GM10847 (cell line): ENCODE data around the gene APC.

Experiments
- POLR2A ChIP-seq: IDR thresholded peaks from 2 replicates; pipeline ENCODE4 v1.6.1; 2011; ENCODE audit not compliant: insufficient read length; ENCODE audit errors: extremely low read depth

Gene APC

DNA sequence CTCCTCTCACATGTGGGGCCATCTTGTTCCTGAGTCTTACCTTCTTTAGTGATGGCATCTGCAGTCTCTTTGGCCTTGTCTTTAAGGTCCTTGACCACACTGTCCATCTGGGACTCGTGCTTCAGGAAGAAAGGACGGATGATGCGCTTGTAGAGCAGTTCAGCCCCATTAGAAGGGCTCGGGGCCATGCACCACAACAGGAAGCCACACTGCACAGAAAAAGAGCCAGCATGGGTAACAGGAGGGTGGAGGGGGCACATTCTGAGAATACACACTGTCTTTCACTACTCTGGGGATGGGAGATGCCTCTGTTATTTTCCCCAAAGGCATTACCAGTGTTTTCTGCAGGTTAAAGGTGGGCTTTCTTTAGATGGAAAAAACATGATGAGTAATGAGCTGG is 149.3 kb downstream of the APC start:
- TF ChIP-seq POLR2A, result no peak

DNA sequence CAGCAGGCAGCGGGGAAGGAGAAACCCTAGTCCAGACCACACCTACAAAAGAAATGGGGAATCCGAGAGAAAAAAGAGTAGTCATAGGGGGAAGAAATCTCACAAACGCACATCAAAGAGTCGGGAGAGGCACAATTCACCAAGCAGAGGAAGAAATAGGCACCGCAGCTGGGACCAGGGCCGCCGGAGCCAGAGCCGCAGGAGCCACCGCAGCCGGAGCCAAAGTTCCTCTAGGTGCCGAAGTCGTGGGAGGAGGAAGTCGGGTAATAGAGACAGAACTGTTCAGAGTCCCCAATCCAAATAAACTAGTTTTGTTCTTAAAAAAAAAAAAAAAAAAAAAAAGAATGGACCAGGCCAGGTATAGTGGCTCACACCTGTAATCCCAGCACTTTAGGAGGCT is 155.1 kb downstream of the APC start:
- no peak for TF ChIP-seq POLR2A

DNA sequence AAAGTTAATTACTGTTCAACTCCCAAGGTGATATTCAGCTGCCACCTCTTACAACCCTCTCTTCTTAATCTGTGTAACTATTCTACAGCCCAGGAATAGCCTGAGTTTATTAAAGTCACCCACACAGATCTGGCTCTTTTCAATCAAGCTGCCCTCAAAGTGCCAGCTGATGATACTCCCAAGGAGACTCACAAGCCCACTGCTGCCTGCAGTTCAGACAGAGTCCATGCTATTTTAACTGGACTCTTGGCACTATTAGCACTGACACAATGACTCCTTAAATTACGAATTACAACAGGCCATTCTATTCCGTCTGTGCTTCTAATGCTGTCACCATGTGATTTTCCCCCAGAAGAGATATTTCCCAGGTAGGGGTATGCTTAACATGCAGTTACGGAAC is 158.0 kb downstream of the APC start:
- TF ChIP-seq POLR2A, result no peak
